ENCODE data around the gene ALOX5AP.

- TF ChIP-seq EZH2 (IDR thresholded peaks at IDR 0.05; ENCODE audit: low read length, unreplicated experiment): no peak
- TF ChIP-seq, protein P1, sequence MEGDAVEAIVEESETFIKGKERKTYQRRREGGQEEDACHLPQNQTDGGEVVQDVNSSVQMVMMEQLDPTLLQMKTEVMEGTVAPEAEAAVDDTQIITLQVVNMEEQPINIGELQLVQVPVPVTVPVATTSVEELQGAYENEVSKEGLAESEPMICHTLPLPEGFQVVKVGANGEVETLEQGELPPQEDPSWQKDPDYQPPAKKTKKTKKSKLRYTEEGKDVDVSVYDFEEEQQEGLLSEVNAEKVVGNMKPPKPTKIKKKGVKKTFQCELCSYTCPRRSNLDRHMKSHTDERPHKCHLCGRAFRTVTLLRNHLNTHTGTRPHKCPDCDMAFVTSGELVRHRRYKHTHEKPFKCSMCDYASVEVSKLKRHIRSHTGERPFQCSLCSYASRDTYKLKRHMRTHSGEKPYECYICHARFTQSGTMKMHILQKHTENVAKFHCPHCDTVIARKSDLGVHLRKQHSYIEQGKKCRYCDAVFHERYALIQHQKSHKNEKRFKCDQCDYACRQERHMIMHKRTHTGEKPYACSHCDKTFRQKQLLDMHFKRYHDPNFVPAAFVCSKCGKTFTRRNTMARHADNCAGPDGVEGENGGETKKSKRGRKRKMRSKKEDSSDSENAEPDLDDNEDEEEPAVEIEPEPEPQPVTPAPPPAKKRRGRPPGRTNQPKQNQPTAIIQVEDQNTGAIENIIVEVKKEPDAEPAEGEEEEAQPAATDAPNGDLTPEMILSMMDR (conservative IDR thresholded peaks at IDR 0.05; ENCODE audit: low read depth, low read length): no peak
Observed at GRCh38 chr13:30744681-30745077, 9.3 kb downstream of the ALOX5AP start.

Data from PC-3 (cell line).